ENCODE results near the gene NDST1.

GRCh38 chr5:150556106-150556505 is 48.2 kb downstream of the NDST1 start:
- TF ChIP-seq CTCF (IDR thresholded peaks at IDR 0.05) (no peak), USF1 (CRISPR knock-in tag; IDR thresholded peaks at IDR 0.05) (no peak), ATF6 (CRISPR knock-in tag; IDR thresholded peaks at IDR 0.05) (no peak), FOXP4 (CRISPR knock-in tag; IDR thresholded peaks at IDR 0.05) (no peak), NFE2L1 (CRISPR knock-in tag; IDR thresholded peaks at IDR 0.05) (no peak), FOXK1 (CRISPR knock-in tag; IDR thresholded peaks at IDR 0.05) (no peak)
